ENCODE data around the gene MCC.

The MCC gene

DNA sequence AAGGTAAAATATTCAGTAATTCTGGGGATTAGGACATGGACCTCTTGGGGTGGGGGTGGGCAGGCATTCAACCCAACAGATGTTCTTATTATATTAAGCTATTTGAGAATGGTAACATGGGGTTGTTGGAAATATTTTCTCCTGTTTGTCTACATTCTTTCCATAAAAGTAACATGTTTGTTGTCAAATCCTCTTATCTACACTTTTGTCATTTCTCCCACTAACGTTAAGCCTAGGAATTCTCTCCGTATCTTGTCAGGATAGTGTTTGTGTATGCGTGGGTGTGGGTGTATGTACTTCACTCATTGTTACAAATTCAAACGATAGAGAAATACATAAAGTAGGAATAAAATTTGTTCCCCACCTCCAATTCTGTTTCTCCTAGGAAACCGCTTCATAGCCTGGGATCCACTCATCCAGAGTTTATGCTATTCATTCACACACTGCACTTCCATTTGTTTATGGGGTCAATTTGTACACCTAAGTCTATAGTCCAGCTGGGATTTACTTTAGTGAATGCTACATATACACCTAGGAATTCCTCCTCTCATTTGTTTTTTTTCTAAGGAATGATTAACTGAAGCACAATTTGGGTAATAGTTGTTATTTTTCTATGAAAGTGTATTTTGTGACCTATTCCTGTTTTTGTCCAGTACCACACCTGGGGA lies 294.8 kb downstream of the MCC start:
- DNase-seq, result no peak

GRCh38 chr5:113192541-113192940 lies 295.7 kb downstream of the MCC start:
- no peak for DNase-seq

DNA sequence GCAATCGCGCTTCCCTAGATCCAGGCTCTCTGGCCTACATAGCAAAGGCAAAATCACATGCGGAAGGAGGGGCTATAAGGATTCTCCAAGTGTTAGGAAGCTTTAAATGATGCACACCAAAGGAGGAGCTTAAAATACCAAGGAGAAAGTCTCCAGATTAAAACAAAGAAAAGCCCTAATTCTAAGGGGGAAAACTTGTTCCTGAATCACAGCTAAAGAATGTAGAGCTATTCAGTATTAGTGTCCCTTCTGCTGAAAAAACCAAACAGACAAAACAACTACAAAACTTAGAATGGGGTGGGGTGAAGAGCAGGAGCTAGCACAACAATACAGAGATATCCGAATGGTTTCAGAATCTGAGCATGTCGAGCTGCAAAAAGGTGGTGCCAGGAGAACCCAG lies 297.9 kb downstream of the MCC start:
- no peak for DNase-seq

GRCh38 chr5:113189291-113189690 lies 299.0 kb downstream of the MCC start:
- DNase-seq, result no peak

- DNase-seq, result no peak
Observed at GRCh38 chr5:113188436-113188835, 299.8 kb downstream of the MCC start.

DNA sequence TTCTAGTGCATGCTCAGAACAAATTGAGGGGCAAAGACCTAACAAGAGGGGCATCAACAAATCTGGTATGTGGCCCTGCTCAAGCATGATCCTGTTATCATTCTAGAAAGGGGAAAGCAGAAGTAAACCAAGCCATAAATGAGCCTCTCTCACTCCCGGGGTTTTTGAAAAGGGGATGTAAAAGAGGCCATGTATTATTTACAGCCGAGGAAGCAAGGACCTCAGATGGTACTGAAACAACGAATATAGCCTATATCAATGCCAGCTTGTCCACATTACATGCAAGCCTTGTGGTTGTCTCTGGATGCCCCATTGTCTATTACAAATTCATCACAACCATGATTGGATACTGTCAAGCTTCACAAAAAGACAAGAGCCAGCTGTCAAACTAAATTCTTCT lies 300.3 kb downstream of the MCC start:
- DNase-seq, result no peak

- no peak for DNase-seq
Observed at GRCh38 chr5:113186061-113186460, 302.2 kb downstream of the MCC start.

- DNase-seq, result no peak
Observed at GRCh38 chr5:113183694-113184093, 304.6 kb downstream of the MCC start.

DNA sequence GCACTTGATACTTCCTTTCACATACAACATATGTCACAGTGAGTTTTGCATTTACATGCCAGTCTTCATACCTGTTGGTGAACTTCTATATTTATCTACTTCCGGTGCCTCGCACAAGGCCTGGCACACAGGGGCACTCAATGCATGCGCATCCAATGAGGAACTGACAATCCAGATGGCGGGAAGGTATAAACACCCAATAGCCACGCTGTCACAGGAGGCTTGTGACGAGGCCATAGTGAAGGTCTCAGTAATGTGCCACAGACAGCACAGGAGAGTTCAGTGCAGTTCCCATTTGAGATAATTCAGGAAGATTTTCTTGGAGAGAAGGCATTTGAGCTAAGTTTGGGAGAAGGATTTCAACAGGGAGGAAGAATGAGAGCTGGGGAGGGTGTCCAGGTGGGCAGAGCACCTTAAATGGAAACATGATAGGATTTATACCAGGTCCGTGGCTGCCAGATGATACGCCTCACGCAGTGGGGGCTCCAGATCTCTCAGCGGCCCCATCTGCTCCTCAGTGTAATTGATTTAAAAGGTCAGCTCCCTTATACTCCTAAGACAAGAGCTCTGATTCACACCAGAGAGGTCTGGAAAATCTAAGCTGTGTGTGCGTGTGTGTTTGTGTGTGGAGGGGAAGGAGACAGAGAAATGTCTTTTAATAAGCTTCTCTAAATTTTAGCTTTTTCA lies 305.5 kb downstream of the MCC start:
- no peak for DNase-seq

GRCh38 chr5:113181853-113182490 lies 306.3 kb downstream of the MCC start:
- no peak for DNase-seq

DNA sequence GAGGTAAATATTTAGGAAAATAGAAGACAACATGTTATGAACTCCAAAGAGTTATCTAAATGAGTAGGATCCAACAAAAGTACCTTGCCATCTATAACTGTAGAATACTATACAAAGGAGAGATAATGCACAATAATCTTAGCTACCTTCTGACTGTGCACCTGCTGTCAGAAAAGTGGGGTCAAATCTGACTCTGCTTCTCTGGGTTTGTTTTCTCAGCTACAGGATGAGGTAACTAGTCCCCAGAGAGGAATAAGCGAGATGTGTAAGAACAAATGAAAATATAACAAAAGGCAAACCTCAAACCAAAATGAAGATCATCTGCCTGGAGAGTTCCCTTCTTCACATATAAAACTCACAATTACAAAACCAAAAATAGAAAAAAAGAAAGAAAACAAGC lies 306.8 kb downstream of the MCC start:
- DNase-seq, result no peak

DNA sequence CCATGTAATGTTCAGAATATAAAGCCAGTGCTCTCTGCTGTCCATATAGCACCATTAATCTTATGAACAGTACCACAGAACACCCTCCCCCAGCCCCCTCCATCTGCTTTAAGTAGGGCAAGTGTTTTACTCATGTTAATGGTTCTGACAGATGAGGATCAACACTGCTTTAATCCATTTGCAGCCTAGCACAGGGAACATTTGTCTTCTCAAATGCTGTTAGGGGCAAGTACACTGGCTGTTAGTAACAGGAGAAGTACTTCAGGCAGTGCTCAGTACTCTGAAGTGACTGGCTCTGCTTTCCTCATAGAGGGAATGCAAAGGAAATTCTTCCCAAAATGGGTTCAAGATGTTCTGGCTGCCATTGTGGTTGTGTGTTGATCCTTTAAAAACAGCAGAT lies 309.1 kb downstream of the MCC start:
- DNase-seq, result no peak

DNA sequence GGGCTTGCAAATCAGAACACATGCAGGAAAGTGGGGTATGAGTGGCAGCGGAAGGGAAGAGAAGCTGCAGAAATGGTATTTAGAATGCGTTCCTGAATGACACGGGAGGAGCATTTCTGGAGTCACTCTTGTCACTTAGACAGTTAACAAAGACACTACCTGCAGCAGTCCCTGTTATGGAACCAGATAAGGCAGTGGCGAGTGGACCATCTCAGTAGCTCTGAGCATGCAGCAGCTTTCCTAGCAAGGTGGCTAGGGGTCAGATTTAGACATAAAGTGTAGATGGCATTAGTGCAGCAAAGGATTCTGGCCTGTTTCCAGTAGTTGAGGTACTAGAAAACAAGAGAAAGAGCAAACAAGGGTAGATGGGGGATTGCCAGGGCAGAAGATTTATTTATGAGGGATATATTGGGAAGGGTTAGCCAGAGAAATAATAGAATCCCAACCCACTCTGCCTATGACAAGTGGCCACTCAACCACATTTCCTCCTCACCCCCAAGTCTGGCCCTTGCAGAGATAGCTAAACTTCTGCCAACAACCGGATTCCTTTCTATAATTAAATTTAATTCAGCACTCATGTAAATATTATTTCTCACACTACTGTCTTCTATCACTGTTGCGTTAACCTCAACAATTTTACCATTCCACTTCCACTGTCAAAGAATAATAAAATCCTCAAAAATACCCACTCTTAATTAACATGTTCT lies 310.0 kb downstream of the MCC start:
- DNase-seq, result no peak

- DNase-seq, result no peak
Observed at GRCh38 chr5:113177225-113177624, 311.0 kb downstream of the MCC start.

GRCh38 chr5:113176734-113177133 lies 311.5 kb downstream of the MCC start:
- no peak for DNase-seq

DNA sequence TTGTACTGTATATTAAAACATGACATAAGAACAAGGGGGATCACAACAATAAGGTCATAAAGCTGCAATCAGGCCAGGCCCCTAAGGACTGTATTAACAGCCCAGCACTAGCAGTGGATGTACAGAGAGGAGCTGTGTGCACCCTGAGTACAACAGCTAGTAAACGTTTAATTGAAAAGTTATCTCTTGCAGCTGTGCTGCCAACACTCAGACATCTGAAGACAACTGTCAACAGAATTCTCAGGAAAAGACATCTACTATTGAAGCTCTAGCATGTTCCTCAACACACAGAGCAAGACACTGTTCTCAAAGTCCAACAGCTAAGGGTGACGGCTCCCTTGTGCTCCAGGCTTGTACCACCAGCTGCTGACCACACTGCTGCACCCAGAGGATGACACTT lies 312.1 kb downstream of the MCC start:
- no peak for DNase-seq

GRCh38 chr5:113172231-113172826 lies 315.9 kb downstream of the MCC start:
- DNase-seq, result no peak

- no peak for DNase-seq
Observed at GRCh38 chr5:113171520-113171919, 316.7 kb downstream of the MCC start.

DNA sequence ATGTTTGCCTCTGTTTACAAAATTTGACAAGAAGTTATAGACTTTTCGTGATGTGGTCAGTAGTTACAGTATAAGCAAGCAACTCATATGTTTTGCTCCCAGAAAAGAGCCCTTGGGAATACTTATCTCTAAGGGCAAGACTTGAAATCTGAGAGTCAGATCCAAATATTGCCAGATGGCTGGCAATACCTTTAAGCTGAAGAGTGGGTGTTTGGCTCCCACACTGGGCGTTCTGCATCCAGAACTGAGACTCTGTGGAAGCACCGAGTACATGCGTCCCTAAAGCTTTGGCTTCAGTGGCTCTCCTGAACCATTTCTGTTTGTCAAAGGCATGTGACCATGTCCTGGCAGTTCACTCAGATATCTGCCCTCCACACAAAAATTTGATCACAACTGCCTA lies 317.5 kb downstream of the MCC start:
- no peak for DNase-seq

DNA sequence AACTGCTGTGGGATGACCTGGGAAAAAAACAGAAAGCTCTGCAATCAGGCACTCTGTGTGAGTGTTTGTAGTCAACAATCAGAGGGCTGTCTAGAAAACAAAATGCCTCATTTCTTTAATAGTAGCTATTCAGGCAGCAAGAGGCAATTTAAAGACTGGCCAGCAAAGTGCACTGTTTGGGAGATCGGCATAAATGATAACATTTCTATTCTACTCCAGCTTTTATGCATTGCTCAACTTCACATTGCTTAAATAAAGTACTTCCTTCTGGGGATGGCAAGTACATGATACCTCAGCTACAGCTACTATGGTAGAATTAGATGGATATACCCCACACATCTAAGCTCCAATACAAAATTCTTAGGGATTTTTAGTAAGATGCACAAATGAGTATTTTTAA lies 318.5 kb downstream of the MCC start:
- DNase-seq, result no peak

GRCh38 chr5:113167985-113168384 lies 320.3 kb downstream of the MCC start:
- DNase-seq, result no peak

- no peak for DNase-seq
Observed at GRCh38 chr5:113166852-113167366, 321.3 kb downstream of the MCC start.

DNA sequence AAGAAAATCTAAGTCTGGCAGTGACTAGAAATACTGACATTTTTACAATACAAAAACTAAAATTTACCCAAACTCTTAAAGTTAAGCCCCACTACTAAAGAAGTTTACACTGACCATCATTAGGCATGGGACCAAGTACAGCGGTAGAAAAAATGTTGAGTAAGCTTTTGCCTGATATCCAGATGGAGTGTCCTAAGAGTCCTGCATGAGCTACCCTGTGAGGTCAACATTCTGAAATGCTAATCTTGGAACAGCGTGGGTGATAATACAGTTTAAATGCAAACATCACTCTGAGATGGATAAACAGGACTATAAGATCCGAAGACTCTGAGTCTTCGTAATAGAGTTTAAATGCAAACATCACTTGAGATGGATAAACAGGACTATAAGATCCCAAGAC lies 322.0 kb downstream of the MCC start:
- no peak for DNase-seq

All from activated CD4-positive, alpha-beta T cell treated with anti-CD3 and anti-CD28 coated beads, Interleukin-10, Interleukin-2, amounts not matched to agents 100 ng/mL and 50 ng/mL, durations not matched to agents 16 hours and 8 hours (primary cell).